PC-9 (cell line): ENCODE results near the gene ACKR1. TPM values are rescaled to one million over a fixed set of nuclear protein-coding genes. Genes with fewer than 3 reads are reported as not detected.

Experiments used
- BruUV-seq: library from RNA; stranded (reverse); fragments of 400-500 nt; replicated peaks from 2 replicates; lab custom pipeline; 2021; lab: Mats Ljungman, UMichigan
- CTCF ChIA-PET: fragments of 300-600 bp; sonication (Branson Sonifier 250); formaldehyde crosslinking; loops from one replicate; lab custom pipeline; 2022; ENCODE audit warnings: antibody characterized with exemption; lab: Charles Lee
- POLR2A ChIA-PET: fragments of 300-600 bp; sonication (Branson Sonifier 250); formaldehyde crosslinking; loops from one replicate; lab custom pipeline; 2022; ENCODE audit warnings: antibody characterized with exemption; ENCODE audit not compliant: unreplicated experiment; lab: Charles Lee
- DNase-seq, 2 experiments: peaks; one replicate each; pipeline versions ENCODE4 v3.0.0 to v3.0.0-alpha.2; 2015 to 2022; ENCODE audit warnings: mixed read lengths in 1 of 2
- H2AFZ ChIP-seq: fragments of 200-600 bp; sonication (generic); 2 replicates; pipeline ENCODE4 v1.8.1; 2017; ENCODE audit warnings: antibody characterized with exemption
- H3F3A ChIP-seq: fragments of 200-600 bp; sonication (generic); 2 replicates; pipeline ENCODE4 v1.8.1; 2017; ENCODE audit warnings: antibody characterized with exemption, mild to moderate bottlenecking, low read depth; ENCODE audit not compliant: insufficient read depth
- H3K27ac ChIP-seq: fragments of 200-600 bp; sonication (generic); 2 replicates; pipeline ENCODE4 v1.6.1; 2016; ENCODE audit warnings: mixed run types
- H3K27me3 ChIP-seq: fragments of 200-600 bp; sonication (generic); 2 replicates; pipeline ENCODE4 v1.6.1; 2016; ENCODE audit warnings: low read depth, mixed run types; ENCODE audit not compliant: insufficient read depth
- H3K36me3 ChIP-seq: fragments of 200-600 bp; sonication (generic); 2 replicates; pipeline ENCODE4 v1.6.1; 2016; ENCODE audit warnings: low read depth, mixed run types
- H3K4me1 ChIP-seq: fragments of 200-600 bp; sonication (generic); replicated peaks from 2 replicates; pipeline ENCODE4 v1.6.1; 2016; ENCODE audit warnings: mixed run types; ENCODE audit not compliant: insufficient read depth
- H3K4me2 ChIP-seq: fragments of 200-600 bp; sonication (generic); 2 replicates; pipeline ENCODE4 v1.6.1; 2017; ENCODE audit warnings: mixed run types
- H3K4me3 ChIP-seq: fragments of 200-600 bp; sonication (generic); 2 replicates; pipeline ENCODE4 v1.6.1; 2016; ENCODE audit warnings: mixed run types
- H3K79me2 ChIP-seq: fragments of 200-600 bp; sonication (generic); 2 replicates; pipeline ENCODE4 v1.6.1; 2017; ENCODE audit warnings: low read depth, mixed run types
- H3K9me2 ChIP-seq: fragments of 200-600 bp; sonication (generic); 2 replicates; pipeline ENCODE4 v1.8.1; 2017; ENCODE audit warnings: mild to moderate bottlenecking; ENCODE audit not compliant: insufficient read depth
- H3K9me3 ChIP-seq: fragments of 200-600 bp; sonication (generic); 2 replicates; pipeline ENCODE4 v1.8.1; 2016; ENCODE audit warnings: low read depth; ENCODE audit not compliant: insufficient read depth
- H4K20me1 ChIP-seq: fragments of 200-600 bp; sonication (generic); 2 replicates; pipeline ENCODE4 v1.8.1; 2017; ENCODE audit not compliant: insufficient read depth
- CTCF ChIP-seq: fragments of 200-600 bp; sonication (generic); conservative IDR thresholded peaks from 2 replicates; pipeline ENCODE4 v1.6.1; 2017; ENCODE audit warnings: mixed run types, antibody characterized with exemption, mild to moderate bottlenecking, moderate library complexity
- EZH2 ChIP-seq: fragments of 200-600 bp; sonication (generic); IDR thresholded peaks from 2 replicates; pipeline ENCODE4 v1.8.0; 2017; ENCODE audit warnings: antibody characterized with exemption, low read depth
- intact Hi-C: fragments of 100-400 bp; cut with micrococcal nuclease; formaldehyde crosslinking; loops from one replicate; pipeline ENCODE4 v1.10.0; 2022; ENCODE audit not compliant: unreplicated experiment
- total RNA-seq: library from RNA; stranded (reverse); gene quantifications from 2 replicates; pipeline ENCODE4 v1.2.3, GENCODE V29; 2021

The ACKR1 gene
- total RNA-seq, 1 experiment from 2014 or later, result not detected

DNA sequence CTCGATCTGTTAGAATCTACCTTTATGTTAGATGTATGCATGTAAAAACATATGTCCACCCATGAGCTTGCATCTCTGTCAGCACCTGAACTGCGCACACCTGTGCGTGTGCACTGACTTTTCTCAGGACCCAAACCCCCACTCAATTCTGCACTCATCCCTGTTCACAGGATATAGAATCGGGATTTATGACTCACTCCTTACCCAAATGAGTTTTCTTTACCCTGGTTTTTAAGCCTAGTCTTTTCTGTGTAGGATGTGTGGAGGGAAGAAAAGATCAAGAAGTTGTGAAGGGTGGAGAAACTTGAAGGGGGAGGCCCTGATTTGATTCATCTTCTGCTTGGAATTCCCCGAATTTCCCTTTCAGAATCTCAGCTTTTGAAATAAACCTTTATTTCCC, 2.4 kb downstream of the ACKR1 start:
- no TSS peak for BruUV-seq
- peaks cover 63% of the 10 kb centered on the region for H3K27me3 ChIP-seq
- CTCF ChIA-PET, result no interaction called here

DNA sequence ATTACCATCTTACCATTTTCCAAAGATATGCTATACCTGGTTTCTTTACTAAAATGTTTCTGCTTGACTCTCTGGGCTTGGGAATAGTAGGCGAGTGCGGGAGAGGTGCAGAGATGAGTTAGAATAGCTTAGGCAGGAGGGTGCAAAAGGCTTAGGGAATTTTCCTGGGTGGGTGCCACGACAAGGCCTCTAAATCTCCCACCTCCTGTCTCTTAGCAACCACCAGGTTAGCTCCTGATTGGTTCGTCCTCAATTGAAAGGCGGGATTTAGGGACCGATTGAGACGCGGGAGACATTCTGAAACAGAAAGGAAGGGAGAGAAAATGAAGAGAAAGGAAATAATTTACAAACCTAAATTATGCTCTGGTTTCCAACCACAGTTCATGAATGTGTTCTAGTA, 3.1 kb downstream of the ACKR1 start:
- Histone ChIP-seq H3K27ac (no peak overlapping the region), H3K9me3 (no peaks in the 10 kb centered on the region), H3K79me2 (no peaks in the 10 kb centered on the region), H3K36me3 (no peaks in the 10 kb centered on the region), H3K9me2 (no peaks in the 10 kb centered on the region), H3F3A (no peaks in the 10 kb centered on the region), H3K4me2 (no peak overlapping the region), H3K27me3 (peaks cover 58% of the 10 kb centered on the region), H3K4me1 (no peaks in the 10 kb centered on the region), H4K20me1 (no peaks in the 10 kb centered on the region), H2AFZ (no peak overlapping the region), H3K4me3 (no peak overlapping the region)
- CTCF ChIA-PET, result no interaction called here
- TF ChIP-seq CTCF, result no peak
- TF ChIP-seq EZH2, result no peak
- no TSS peak for BruUV-seq
- POLR2A ChIA-PET, result no interaction called here
- intact Hi-C loops, result no loop called here
- no peak for DNase-seq

More for the DNA sequence above, 2.4 kb downstream of the ACKR1 start:
- Histone ChIP-seq H3K9me3 (no peaks in the 10 kb centered on the region), H2AFZ (no peak overlapping the region), H3K4me3 (no peak overlapping the region), H3K9me2 (no peaks in the 10 kb centered on the region), H3K79me2 (no peaks in the 10 kb centered on the region), H4K20me1 (no peaks in the 10 kb centered on the region), H3K27ac (no peak overlapping the region), H3K4me1 (no peaks in the 10 kb centered on the region), H3F3A (no peaks in the 10 kb centered on the region), H3K36me3 (no peaks in the 10 kb centered on the region), H3K4me2 (no peak overlapping the region)
- intact Hi-C loops, result no loop called here
- POLR2A ChIA-PET, result no interaction called here
- TF ChIP-seq CTCF (no peak), EZH2 (no peak)
- DNase-seq, result no peak

DNA sequence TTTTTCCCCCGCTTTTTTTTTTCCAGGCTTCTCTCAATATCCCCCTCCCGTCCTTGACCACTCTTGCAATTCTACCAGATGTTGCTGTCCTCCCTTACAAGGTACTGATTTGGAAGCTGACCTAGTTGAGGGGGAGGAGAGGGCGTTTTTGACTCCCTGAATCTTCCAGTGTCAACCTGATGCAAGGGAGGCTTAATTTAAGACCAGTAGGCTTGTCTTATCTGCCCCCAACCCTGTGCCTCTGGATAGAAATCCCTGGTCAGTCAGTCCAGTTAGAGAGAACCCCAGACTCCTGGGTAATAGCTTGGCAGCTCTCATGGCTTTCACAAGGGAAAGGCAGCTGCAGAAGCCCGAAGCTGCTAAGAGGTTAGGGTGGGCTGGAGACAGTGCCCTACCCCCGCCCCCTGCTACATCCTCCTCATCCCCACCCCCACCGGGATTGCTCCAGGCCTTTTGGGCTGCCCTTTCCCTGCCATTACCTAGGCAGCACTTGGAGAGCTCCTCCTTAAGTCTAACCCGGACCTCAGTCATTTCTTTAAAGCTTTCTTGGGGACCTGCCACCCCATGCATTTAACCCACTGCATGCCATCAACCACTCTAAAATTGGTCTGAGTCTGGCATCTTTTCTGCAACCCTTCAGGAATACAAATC, 3.6 kb downstream of the ACKR1 start:
- no peaks in the 10 kb centered on the region for H3F3A ChIP-seq
- no peak overlapping the region for H3K4me3 ChIP-seq
- DNase-seq, result no peak
- POLR2A ChIA-PET, result no interaction called here
- TF ChIP-seq EZH2 (no peak), CTCF (no peak)
- intact Hi-C loops, result no loop called here
- H3K9me3 ChIP-seq, result no peaks in the 10 kb centered on the region
- H3K27me3 ChIP-seq, result peaks cover 55% of the 10 kb centered on the region
- no TSS peak for BruUV-seq
- CTCF ChIA-PET, result interaction anchor here (0.7 kb wide), 1 partner anchor 48 kb away, joined by 5 read pairs; no protein-coding TSS in a partner anchor
- no peaks in the 10 kb centered on the region for H4K20me1 ChIP-seq
- no peak overlapping the region for H3K4me2 ChIP-seq
- H3K79me2 ChIP-seq, result no peaks in the 10 kb centered on the region
- no peak overlapping the region for H3K27ac ChIP-seq
- H3K36me3 ChIP-seq, result no peaks in the 10 kb centered on the region
- no peak overlapping the region for H2AFZ ChIP-seq
- no peaks in the 10 kb centered on the region for H3K9me2 ChIP-seq
- H3K4me1 ChIP-seq, result no peaks in the 10 kb centered on the region
